Fibroblast of villous mesenchyme (primary cell): ENCODE data around the gene OCRL. TPM values are rescaled to one million over a fixed set of nuclear protein-coding genes. Genes with fewer than 3 reads are reported as not detected.
A peak's percentile ranks its signal among the peaks of the same experiment; 100 is the strongest.

ENCODE experiments used
- DNase-seq: peaks from one replicate; pipeline ENCODE4 v3.0.0-alpha.2; 2010; ENCODE audit warnings: low read depth
- H3K4me3 ChIP-seq: 2 replicates; pipeline ENCODE4 v1.5.1; 2011; ENCODE audit warnings: low read depth, mild to moderate bottlenecking, low read length
- total RNA-seq: library from RNA; depleted of rRNA; stranded (reverse); fragments of >200 nt; gene quantifications from 2 replicates; pipeline ENCODE4 v1.2.3, GENCODE V29; 2012
- TF ChIP-seq, protein P1 (sequence below): IDR thresholded peaks from 2 replicates; pipeline ENCODE4 v1.5.1; 2012; ENCODE audit warnings: low read depth, mild to moderate bottlenecking, low read length; ENCODE audit not compliant: insufficient read depth

OCRL gene
- total RNA-seq, 1 donor = 24.6 TPM

- TF ChIP-seq, protein P1, sequence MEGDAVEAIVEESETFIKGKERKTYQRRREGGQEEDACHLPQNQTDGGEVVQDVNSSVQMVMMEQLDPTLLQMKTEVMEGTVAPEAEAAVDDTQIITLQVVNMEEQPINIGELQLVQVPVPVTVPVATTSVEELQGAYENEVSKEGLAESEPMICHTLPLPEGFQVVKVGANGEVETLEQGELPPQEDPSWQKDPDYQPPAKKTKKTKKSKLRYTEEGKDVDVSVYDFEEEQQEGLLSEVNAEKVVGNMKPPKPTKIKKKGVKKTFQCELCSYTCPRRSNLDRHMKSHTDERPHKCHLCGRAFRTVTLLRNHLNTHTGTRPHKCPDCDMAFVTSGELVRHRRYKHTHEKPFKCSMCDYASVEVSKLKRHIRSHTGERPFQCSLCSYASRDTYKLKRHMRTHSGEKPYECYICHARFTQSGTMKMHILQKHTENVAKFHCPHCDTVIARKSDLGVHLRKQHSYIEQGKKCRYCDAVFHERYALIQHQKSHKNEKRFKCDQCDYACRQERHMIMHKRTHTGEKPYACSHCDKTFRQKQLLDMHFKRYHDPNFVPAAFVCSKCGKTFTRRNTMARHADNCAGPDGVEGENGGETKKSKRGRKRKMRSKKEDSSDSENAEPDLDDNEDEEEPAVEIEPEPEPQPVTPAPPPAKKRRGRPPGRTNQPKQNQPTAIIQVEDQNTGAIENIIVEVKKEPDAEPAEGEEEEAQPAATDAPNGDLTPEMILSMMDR = no peak
- H3K4me3 ChIP-seq = no peak overlapping the region
- DNase-seq = no peak
Measured at GRCh38 chrX:129530410-129530809, 9.6 kb upstream of the OCRL start.

DNA sequence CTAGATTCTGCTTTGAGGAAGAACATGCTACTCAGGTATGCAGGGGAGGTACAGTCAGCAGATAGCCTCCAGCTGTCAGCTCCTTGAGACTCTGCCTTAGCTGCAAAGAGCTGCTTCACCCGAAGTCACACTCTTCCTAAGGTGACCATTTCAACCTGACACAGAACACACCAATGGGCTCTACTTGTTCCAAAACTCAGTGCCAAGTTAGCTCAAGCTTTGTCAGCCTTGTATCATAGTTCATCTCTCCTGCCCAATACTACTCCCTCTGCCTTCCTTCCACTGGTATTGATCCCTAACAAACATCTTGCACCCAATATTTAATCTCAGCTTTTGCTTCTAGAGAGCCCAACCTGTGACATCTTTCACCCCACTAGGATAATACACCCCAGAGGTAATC, 8.9 kb upstream of the OCRL start:
- no peak for DNase-seq
- TF ChIP-seq, protein P1 = no peak
- H3K4me3 ChIP-seq = no peak overlapping the region

- no peak for DNase-seq
- TF ChIP-seq, protein P1 = no peak
- no peak overlapping the region for H3K4me3 ChIP-seq
Measured at GRCh38 chrX:129534816-129535578, 5.1 kb upstream of the OCRL start.

GRCh38 chrX:129540722-129541184, 694 bp downstream of the OCRL start:
- TF ChIP-seq, protein P1 = no peak
- peak; percentile 28 for DNase-seq
- H3K4me3 ChIP-seq = peak overlapping the region; percentile 69

DNA sequence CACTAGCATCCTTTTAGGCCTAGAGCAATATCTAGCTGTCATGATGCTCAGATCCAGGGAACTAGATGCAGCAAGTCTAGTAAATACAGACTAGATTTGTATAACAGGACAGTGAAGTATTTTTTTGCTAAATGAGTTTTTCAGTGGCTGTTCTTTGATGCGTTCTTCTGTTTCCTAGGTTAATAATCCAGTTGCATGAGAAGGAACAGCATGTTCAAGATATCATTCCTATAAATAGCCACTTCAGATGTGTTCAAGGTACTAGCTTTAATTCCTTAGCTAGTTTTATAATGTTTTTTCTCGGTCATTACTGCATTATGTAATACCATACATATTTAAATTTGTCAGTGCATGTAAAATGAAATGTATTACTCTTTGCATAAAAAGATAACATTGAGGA, 4.7 kb downstream of the OCRL start:
- DNase-seq = no peak
- TF ChIP-seq, protein P1 = no peak
- no peak overlapping the region for H3K4me3 ChIP-seq

DNA sequence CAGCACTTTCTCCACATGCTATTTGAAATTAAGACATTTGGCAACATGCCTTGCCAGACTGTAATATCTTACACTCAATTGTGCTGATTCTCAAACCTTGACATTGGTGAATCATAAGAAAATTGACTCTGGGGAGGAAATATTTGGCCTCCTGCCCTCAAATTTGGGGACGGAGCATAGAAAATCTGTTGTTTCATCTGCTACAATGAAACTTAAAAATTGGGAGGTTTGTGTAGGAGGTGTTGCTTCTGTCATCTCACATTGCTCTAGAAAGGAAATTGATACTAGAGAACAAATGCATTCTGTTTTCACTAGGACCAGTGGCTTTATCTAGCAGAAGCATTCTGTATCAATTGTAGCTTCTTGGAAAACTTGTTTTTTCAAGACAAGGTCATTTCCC, 5.3 kb downstream of the OCRL start:
- TF ChIP-seq, protein P1 = no peak
- no peak for DNase-seq
- H3K4me3 ChIP-seq = no peak overlapping the region

DNA sequence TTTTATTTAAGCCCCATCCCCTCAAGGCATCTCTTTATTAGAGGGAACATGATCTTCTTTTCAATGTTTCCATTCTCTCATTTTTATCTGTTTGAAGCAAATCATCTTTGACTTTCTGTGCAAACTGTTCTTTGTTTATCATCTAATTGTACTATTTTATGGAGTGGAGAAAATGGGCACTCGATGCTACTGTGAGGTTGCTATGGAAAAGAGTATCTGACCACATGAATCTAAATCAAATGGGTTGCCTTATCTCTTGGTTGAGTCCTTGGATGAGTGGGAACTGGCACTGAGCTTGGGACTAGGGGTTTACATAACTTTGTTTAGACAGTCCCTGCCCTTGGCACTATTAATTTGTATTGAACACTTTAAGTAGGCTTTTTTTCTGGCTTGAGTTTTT, 9.1 kb downstream of the OCRL start:
- TF ChIP-seq, protein P1 = no peak
- no peak for DNase-seq
- H3K4me3 ChIP-seq = no peak overlapping the region
